GM21367 (cell line): ENCODE data around the gene SETD2.
A peak's percentile ranks its signal among the peaks of the same experiment; 100 is the strongest.
"Not testable (repeated sequence)": the region's sequence is repeated elsewhere in the genome, so short reads cannot be mapped to it uniquely, and the experiment has no call there.

ENCODE experiments used
- ATAC-seq: cut with Tn5 transposase; IDR thresholded peaks from one replicate; pipeline ENCODE4 v1.9.1; 2021; ENCODE audit not compliant: unreplicated experiment

Gene SETD2

GRCh38 chr3:47164007-47164881 lies at the start of gene SETD2:
Gene SETD2 (minus strand): TSS chr3:47164113. CDS start chr3:47163924, 189 bp downstream.
- ATAC-seq = peak; percentile 61

DNA sequence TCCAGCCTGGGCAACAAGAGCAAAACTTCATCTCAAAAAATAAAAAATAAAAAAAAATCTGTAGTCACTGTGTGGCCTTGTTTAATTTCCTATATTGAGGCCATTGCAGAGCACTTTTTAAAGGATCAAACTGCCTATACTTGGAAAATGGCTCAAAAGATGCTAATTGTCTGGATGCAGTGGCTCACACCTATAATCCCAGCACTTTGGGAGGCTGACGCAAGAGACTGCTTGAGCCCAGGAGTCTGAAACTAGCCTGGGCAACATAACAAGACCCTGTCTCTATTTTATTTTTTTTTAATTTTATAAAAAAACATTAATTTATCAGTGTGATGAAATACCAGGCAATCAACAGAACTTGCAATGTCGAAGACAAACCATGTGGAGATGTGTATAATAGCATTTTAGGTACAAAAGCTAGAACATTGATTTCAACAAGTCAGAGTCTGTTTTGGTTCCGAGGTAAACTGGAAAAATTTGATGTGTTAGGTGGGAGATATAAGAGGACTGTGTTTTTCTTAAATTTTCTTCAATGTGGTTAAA lies 47.0 kb upstream of the SETD2 start:
- ATAC-seq = no peak

DNA sequence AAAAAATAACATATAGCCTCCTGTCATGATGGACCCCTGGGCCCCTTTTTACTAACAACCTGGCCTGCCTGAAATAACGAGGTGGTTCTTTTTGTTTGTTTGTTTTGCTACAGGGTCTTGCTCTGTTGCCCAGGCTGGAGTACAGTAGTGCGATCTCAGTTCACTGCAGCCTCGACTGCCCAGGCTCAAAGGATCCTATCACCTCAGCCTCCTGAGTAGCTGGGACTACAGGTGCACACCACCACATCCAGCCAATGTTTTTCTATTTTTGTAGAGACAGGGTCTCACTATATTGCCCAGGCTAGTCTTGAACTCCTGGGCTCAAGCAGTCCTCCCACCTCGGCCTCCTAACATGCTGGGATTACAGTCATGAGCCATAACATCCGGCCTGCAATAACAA lies 42.1 kb upstream of the SETD2 start:
- not testable (repeated sequence) for ATAC-seq

- ATAC-seq = no peak
Measured at GRCh38 chr3:47204875-47205274, 41.0 kb upstream of the SETD2 start.

GRCh38 chr3:47202542-47202941 lies 38.6 kb upstream of the SETD2 start:
- ATAC-seq = no peak

DNA sequence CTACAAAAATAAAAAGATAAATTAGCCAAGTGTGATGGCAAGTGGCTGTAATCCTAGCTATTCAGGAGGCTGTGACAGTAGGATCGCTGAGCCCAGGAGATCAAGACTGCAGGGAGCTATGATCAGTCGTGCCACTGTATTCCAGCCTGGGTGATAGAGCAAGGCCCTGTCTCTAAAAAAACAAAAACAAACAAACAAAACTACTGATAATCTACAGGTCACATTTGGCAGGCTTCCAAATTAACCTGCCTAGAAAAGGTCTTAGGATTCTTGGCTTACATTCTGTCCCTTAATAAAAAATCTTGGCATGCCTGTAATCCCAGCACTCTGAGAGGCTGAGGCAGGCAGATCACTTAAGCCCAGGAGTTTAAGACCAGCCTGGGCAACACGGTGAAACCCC lies 33.4 kb upstream of the SETD2 start:
- ATAC-seq = no peak

DNA sequence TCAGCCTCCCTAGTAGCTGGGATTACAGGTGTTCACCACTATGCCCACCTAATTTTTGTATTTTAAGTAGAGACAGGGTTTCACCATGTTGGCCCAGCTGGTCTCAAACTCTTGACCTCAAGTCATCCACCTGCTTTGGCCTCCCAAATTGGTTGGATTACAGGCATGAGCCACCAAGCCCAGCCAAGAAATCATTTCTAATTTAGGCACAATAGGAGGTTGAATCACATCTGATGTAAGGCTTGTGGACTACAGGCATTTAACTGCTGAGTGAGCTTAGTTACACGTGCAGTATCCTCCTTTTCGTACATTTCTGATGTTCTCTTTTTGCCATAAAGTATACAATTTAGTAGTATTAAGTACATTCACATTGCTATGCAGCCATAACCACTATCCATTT lies 31.1 kb upstream of the SETD2 start:
- no peak for ATAC-seq

DNA sequence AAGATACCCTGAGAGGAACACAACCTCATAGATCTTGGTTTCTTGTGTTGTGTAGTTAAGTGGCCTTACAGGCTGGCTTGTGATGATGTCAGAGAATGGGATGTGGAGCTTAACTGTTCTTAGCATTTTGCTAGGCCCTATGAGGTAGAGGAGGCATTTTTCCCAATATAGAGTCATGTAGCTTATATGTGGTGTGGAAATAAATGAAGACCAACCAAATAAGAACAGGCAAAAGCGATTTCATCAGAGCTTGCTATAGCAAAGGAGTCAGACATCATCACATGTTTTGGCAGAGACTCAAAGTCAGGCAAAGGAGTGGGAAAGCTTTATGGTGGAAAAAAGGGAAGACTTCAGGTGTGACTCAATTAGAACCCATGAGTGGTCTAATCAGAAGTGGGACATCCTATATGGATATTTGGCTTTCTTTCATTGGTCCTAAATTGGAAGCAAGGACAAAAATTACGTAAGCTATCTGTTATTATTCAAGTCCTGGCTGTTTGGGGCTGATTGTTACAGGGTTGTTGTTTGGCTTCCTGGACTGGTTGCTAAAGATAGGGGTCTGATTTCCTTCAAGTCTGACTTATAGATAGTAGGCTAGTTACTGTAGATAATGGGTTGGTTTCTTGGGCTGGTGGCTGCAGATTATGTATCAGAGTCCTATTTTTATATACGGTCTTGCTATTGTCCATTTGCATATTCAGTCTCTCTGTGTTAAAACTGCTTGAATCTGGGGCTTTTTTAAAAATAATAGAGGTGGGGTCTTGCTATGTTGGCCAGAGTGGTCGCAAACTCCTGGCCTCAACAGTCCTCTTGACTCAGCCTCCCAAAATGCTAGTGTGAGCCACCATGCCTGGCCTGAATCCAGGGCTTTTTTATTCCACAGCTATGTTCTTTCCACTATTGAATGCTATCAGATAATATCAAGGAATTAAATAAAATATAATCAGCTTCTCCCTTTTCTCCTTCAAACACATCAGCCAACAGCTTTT lies 30.3 kb upstream of the SETD2 start:
- ATAC-seq = no peak

DNA sequence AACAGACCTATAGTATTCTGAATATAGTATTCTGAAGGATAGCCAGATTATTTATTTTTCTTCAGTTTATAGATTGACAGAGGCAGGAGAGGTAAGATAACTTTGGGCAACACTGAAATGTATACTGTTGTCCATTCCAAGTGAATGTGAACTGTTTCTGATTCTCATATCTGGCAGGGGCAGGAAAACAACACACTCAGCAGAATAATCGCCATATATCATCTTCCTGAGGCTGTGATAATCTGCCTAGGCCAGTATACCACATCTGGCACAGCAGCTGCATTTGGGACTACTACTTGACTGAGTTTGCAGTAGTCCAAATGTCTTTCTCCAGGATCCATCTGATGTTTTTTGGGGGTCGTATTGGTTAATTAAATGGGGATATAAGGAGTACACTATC lies 22.4 kb upstream of the SETD2 start:
- ATAC-seq = no peak

DNA sequence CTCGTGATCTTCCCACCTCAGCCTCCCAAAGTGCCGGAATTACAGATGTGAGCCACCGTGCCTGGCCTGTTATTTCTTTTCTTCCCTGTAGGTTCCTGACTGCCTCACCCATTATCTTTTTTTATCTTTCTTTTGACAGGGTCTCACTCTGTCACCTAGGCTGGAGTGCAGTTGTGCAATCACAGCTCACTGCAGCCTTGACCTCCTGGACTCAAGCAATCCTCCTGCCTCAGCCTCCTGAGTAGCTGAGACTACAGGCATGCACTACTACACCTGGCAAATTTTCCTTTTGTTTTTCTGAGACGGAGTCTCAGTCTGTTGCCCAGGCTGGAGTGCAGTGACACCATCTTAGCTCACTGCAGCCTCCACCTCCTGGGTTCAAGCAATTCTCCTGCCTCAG lies 17.8 kb upstream of the SETD2 start:
- not testable (repeated sequence) for ATAC-seq

DNA sequence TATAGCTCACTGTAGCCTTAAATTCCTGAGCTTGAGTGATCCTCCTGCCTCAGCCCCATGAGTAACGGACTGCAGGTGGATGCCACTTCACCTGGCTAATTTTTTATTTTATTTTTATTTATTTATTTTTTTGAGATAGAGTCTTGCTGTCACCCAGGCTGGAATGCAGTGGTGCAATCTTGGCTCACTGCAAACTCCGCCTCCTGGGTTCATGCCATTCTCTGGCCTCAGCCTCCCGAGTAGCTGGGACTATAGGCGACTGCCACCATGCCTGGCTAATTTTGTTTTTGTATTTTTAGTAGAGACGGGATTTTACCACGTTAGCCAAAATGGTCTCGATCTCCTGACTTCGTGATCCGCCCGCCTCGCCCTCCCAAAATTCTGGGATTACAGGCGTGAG lies 16.1 kb upstream of the SETD2 start:
- ATAC-seq = not testable (repeated sequence)

DNA sequence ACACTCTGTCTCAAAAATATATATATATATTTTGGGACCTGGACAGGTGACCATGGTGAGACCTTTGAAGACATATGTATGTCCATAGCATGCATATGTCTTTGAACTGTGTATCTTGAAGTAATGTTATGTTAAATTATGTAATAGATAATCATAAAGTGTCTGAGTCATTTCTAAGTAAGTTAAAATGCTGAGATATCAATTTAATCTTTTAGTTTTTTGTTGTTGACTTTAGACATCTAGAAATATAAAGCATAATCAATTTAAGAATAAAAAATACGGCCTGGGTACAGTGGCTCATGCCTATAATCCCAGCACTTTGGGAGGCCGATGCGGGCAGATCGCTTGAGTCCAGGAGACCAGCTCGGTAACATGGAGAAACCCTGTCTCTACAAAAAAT lies 12.7 kb upstream of the SETD2 start:
- no peak for ATAC-seq

GRCh38 chr3:47163169-47164006 lies 525 bp downstream of the SETD2 start:
- peak; percentile 20 for ATAC-seq

GRCh38 chr3:47162697-47163168 lies 1.2 kb downstream of the SETD2 start:
- no peak for ATAC-seq

DNA sequence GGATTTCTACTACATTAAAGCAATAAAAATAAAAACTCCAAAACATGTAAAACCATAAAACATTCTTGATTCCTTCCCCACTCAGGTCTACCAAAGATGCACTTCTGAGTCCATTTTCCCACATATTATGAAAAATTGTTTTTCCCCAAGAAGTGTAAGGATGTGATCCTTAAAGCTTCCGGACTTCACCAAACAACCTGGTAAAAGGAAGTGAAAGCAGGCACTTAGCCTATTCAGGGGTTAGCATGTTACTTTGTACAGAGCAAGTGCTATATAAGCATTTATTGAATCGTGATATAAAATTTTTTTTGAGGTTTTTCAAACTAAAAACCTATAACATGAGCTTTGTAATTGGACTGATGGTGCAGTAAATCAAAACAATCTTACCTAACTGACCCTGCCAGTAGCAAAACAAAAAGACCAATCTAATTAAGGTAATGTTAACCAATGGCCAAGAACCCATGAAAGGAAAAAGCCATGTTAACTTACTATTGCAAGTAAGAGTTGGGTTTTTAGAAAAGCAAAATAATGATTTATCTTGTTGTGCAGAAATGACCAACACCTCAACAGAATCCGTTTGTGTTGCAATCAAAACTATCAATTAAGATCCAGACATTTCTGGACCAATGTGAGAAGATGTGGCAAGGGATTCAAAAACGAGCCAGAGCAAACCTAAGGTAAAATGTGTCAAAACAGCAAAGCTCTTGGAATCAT lies 1.8 kb downstream of the SETD2 start:
- no peak for ATAC-seq

- no peak for ATAC-seq
Measured at GRCh38 chr3:47159820-47160219, 4.1 kb downstream of the SETD2 start.

DNA sequence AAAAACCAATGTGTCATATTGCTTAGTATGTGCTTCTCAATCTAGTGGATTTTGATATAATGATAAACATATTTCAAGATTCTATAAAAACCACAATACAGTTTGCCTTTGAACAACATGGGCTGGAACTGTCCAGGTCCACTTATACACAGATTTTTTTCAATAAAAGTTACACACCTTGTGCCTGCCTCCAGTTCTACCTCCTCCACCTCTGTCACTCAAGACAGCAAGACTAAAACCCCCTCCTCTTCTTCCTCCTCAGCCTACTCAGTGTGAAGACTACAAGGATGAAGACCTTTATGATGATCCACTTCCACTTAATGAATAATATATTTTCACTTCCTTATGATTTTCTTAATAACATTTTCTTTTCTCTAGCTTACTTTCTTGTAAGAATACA lies 5.7 kb downstream of the SETD2 start:
- no peak for ATAC-seq

GRCh38 chr3:47156396-47156795 lies 7.5 kb downstream of the SETD2 start:
- no peak for ATAC-seq

DNA sequence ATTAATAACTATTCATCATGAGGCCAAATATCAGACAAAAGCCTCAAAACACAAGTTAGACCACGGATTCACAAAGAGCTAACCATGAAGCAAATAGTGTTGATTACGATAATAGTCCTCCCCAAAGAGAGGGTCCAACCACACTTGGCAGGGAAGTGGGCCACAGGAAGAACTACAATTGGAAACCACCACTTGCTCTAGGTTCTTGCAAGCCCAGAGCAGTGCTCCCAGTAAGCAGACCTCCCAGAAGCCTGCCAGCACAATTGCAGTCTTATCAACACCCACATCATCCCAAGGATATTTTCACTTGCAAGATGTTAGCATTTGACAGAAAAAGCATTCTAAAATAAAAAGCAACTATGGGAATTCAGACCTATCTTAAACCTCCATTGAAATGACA lies 11.3 kb downstream of the SETD2 start:
- no peak for ATAC-seq

- ATAC-seq = no peak
Measured at GRCh38 chr3:47151836-47152235, 12.1 kb downstream of the SETD2 start.
